ENCODE results near the gene AIFM1. TPM values are rescaled to one million over a fixed set of nuclear protein-coding genes. Genes with fewer than 3 reads are reported as not detected.

The AIFM1 gene
- total RNA-seq, 1 donor from 2014 or later: 23.5 TPM

GRCh38 chrX:130120746-130121504 is 44.7 kb downstream of the AIFM1 start:
- peak; percentile 73 for DNase-seq (ENCODE audit: low read depth)

- DNase-seq (ENCODE audit: low read depth): no peak
These were observed 45.3 kb downstream of the AIFM1 start for GRCh38 chrX:130120321-130120731.

- DNase-seq (ENCODE audit: low read depth): no peak
These were observed 46.2 kb downstream of the AIFM1 start for GRCh38 chrX:130119312-130119898.

- DNase-seq (ENCODE audit: low read depth): peak; percentile 40
These were observed 47.0 kb downstream of the AIFM1 start for GRCh38 chrX:130118441-130119311.

GRCh38 chrX:130117166-130117565 is 48.5 kb downstream of the AIFM1 start:
- no peak for DNase-seq (ENCODE audit: low read depth)

GRCh38 chrX:130115119-130115885 is 50.3 kb downstream of the AIFM1 start:
- DNase-seq (ENCODE audit: low read depth): peak; percentile 66

GRCh38 chrX:130114141-130114588 is 51.5 kb downstream of the AIFM1 start:
- no peak for DNase-seq (ENCODE audit: low read depth)

- DNase-seq (ENCODE audit: low read depth): no peak
These were observed 54.2 kb downstream of the AIFM1 start for GRCh38 chrX:130111220-130112154.

- peak; percentile 29 for DNase-seq (ENCODE audit: low read depth)
These were observed 55.0 kb downstream of the AIFM1 start, which contains the start of gene ELF4 for GRCh38 chrX:130110379-130111219. ELF4 (minus strand) TSS chrX:130110497; CDS start chrX:130081330, 29,167 bp downstream.

- peak; percentile 59 for DNase-seq (ENCODE audit: low read depth)
These were observed 55.9 kb downstream of the AIFM1 start for GRCh38 chrX:130109429-130110378.

GRCh38 chrX:130108647-130109428 is 56.8 kb downstream of the AIFM1 start:
- peak; percentile 43 for DNase-seq (ENCODE audit: low read depth)

- peak; percentile 32 for DNase-seq (ENCODE audit: low read depth)
These were observed 59.6 kb downstream of the AIFM1 start for GRCh38 chrX:130106071-130106470.

GRCh38 chrX:130105244-130105643 is 60.4 kb downstream of the AIFM1 start:
- no peak for DNase-seq (ENCODE audit: low read depth)

- no peak for DNase-seq (ENCODE audit: low read depth)
These were observed 62.0 kb downstream of the AIFM1 start for GRCh38 chrX:130103605-130104004.

- DNase-seq (ENCODE audit: low read depth): peak; percentile 66
These were observed 65.5 kb downstream of the AIFM1 start for GRCh38 chrX:130100180-130100579.

GRCh38 chrX:130098210-130098552 is 67.5 kb downstream of the AIFM1 start:
- DNase-seq (ENCODE audit: low read depth): no peak
